NCI-H146 treated with DMSO at 0.1 percent for 48 hours (cell line): ENCODE results near the gene RPS28.
"Not testable (repeated sequence)": the region's sequence is repeated elsewhere in the genome, so short reads cannot be mapped to it uniquely, and the experiment has no call there.

Experiments
- DNase-seq: peaks from one replicate; lab custom pipeline; 2025; ENCODE audit not compliant: unreplicated experiment; lab: John Stamatoyannopoulos, UW

RPS28 gene

GRCh38 chr19:8321067-8321985 is at the start of gene RPS28, which contains the start of gene NDUFA7:
TSS of gene RPS28 (plus strand) at chr19:8321496. CDS start at chr19:8321531, 35 bp downstream.
TSS of gene NDUFA7 (minus strand) at chr19:8321375. CDS start at chr19:8321358, 17 bp downstream.
- DNase-seq: peak; percentile 68

- DNase-seq: not testable (repeated sequence)
These were observed 44.8 kb upstream of the RPS28 start for GRCh38 chr19:8276508-8276907.

- not testable (repeated sequence) for DNase-seq
These were observed 30.0 kb upstream of the RPS28 start for GRCh38 chr19:8291337-8291736.

GRCh38 chr19:8302357-8302691 is 19.0 kb upstream of the RPS28 start:
- no peak for DNase-seq

- no peak for DNase-seq
These were observed 18.6 kb upstream of the RPS28 start for GRCh38 chr19:8302734-8303133.

- DNase-seq: no peak
These were observed 16.3 kb upstream of the RPS28 start for GRCh38 chr19:8304841-8305621.

- no peak for DNase-seq
These were observed 15.5 kb upstream of the RPS28 start for GRCh38 chr19:8305798-8306197.

- DNase-seq: no peak
These were observed 14.9 kb upstream of the RPS28 start for GRCh38 chr19:8306235-8307054.

- no peak for DNase-seq
These were observed 13.8 kb upstream of the RPS28 start for GRCh38 chr19:8307400-8307964.

GRCh38 chr19:8307965-8308866 is 13.1 kb upstream of the RPS28 start, which contains the start of gene CD320:
TSS of gene CD320 (minus strand) at chr19:8308358. CDS start at chr19:8308290, 68 bp downstream.
- peak; percentile 59 for DNase-seq

GRCh38 chr19:8308891-8309291 is 12.4 kb upstream of the RPS28 start:
- DNase-seq: no peak

- no peak for DNase-seq
These were observed 10.8 kb upstream of the RPS28 start for GRCh38 chr19:8310342-8311055.

GRCh38 chr19:8311461-8312260 is 9.6 kb upstream of the RPS28 start:
- DNase-seq: no peak

GRCh38 chr19:8314981-8315640 is 6.2 kb upstream of the RPS28 start:
- DNase-seq: not testable (repeated sequence)

GRCh38 chr19:8316351-8317125 is 4.8 kb upstream of the RPS28 start:
- no peak for DNase-seq

GRCh38 chr19:8318835-8319234 is 2.5 kb upstream of the RPS28 start:
- DNase-seq: not testable (repeated sequence)
